NT2/D1 (cell line): ENCODE measurements around the gene PRRC2C.
"Not testable (repeated sequence)": the region's sequence is repeated elsewhere in the genome, so short reads cannot be mapped to it uniquely, and the experiment has no call there.

ENCODE experiments used
- DNase-seq: peaks from one replicate; pipeline ENCODE4 v3.0.0-alpha.2; 2011; ENCODE audit warnings: low read depth, low spot score
- H3K27me3 ChIP-seq: 2 replicates; pipeline ENCODE4 v1.6.0; 2011; ENCODE audit warnings: mild to moderate bottlenecking; ENCODE audit not compliant: insufficient read length, insufficient read depth
- H3K36me3 ChIP-seq: 2 replicates; pipeline ENCODE4 v1.6.1; 2011; ENCODE audit warnings: mild to moderate bottlenecking, low read length, mixed read lengths; ENCODE audit not compliant: insufficient read depth, insufficient read length
- H3K4me1 ChIP-seq: 2 replicates; pipeline ENCODE4 v1.5.1; 2011; ENCODE audit not compliant: insufficient read depth, insufficient read length
- H3K4me3 ChIP-seq: 2 replicates; pipeline ENCODE4 v1.5.1; 2011; ENCODE audit warnings: low read depth; ENCODE audit not compliant: insufficient read length
- H3K9ac ChIP-seq: 2 replicates; pipeline ENCODE4 v1.6.0; 2011; ENCODE audit warnings: low read depth; ENCODE audit not compliant: insufficient read length
- H3K9me3 ChIP-seq: 2 replicates; pipeline ENCODE4 v1.5.1; 2011; ENCODE audit warnings: mild to moderate bottlenecking, low read length; ENCODE audit not compliant: insufficient read depth
- SUZ12 ChIP-seq: IDR thresholded peaks from 2 replicates; pipeline ENCODE4 v1.6.1; 2011; ENCODE audit not compliant: insufficient read length, insufficient read depth; ENCODE audit errors: extremely low read depth
- YY1 ChIP-seq: IDR thresholded peaks from 2 replicates; pipeline ENCODE4 v1.6.1; 2011; ENCODE audit not compliant: insufficient read length, insufficient read depth
- ZNF274 ChIP-seq: IDR thresholded peaks from 2 replicates; pipeline ENCODE4 v1.6.1; 2011; ENCODE audit warnings: mild to moderate bottlenecking, low read depth, low read length

Gene PRRC2C

DNA sequence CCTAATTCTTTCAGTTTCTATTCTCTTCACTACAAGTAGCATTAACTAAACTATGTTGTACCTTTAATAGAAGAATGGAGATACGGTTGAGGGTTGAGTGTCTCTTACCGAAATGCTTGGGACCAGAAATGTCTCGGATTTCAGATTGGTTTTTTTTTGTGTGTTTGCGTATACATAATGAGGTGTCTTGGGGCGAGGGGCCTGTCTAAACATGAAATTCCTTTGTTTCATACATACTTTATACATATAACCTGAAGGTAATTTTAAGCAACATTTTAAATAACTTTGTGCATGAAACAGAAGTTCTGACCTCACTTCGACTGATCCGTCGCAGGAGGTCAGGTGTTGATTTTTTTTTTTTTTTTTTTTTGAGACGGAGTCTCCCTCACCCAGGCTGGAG is 100.4 kb downstream of the PRRC2C start:
- H3K27me3 ChIP-seq = no peaks in the 10 kb centered on the region
- H3K4me1 ChIP-seq = no peaks in the 10 kb centered on the region
- H3K36me3 ChIP-seq = peaks cover 93% of the 10 kb centered on the region
- H3K9ac ChIP-seq = no peak overlapping the region
- no peak for TF ChIP-seq YY1
- TF ChIP-seq SUZ12 = no peak
- TF ChIP-seq ZNF274 = no peak
- no peaks in the 10 kb centered on the region for H3K9me3 ChIP-seq
- H3K4me3 ChIP-seq = no peak overlapping the region
- no peak for DNase-seq

DNA sequence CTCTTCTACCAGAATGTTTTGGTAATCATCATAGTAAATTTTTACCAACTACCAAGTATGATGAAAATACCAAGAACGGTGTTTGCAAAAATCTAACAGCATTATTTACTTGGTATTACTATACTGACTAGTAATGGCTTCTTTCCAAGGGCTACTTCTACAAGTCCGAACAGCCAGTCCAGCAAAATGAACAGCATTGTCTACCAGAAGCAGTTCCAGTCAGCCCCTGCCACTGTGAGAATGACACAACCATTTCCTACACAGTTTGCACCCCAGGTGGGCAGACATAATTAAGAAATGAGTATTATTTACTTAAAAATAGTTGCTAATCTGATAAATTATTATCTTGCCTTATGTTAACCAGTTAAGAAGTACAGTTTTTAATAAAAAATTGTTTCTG is 102.9 kb downstream of the PRRC2C start:
- no peak overlapping the region for H3K9ac ChIP-seq
- H3K4me1 ChIP-seq = no peaks in the 10 kb centered on the region
- no peak for DNase-seq
- TF ChIP-seq SUZ12 = no peak
- TF ChIP-seq ZNF274 = no peak
- TF ChIP-seq YY1 = no peak
- no peaks in the 10 kb centered on the region for H3K9me3 ChIP-seq
- H3K27me3 ChIP-seq = no peaks in the 10 kb centered on the region
- no peak overlapping the region for H3K4me3 ChIP-seq
- peaks cover 95% of the 10 kb centered on the region for H3K36me3 ChIP-seq

DNA sequence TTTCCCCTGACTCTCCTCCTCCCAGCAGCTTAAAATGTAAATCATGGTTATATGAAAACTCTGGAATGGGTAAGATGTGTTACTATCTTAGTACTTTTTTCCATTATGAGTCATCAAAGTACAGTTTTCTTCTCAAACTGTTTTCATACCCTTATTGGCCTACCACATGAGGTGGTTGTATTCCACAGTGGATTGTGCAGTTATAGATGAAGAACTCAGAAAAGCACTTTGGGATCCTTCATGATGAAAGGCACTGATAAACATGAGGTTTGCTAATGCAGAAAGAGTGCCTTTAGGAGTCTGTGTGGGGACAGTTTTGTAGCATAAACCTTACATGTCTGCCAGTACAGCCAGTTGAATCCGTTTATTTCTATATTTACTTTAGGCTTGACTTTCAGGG is 104.7 kb downstream of the PRRC2C start:
- Histone ChIP-seq H3K4me3 (no peak overlapping the region), H3K36me3 (peaks cover 93% of the 10 kb centered on the region)

DNA sequence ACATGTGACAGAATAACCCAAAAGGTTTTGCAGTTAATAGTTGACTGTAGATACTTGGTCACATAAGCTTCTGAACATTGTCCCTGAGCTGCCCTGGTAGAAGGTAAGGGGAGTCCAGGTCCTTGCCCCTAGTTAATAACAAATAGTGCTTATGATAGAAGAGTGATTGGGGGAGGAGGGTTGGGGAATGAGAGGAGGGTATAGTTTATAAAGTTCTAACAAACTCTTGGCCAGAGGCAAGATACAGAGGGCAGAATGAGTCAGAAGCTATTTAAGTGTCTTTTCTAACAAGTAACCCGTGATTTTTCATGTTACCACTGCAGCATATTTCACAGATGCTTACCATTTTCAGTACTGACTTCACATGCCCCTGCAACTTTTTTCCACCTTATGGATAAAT is 110.0 kb downstream of the PRRC2C start:
- H3K9me3 ChIP-seq = no peaks in the 10 kb centered on the region
- no peak overlapping the region for H3K9ac ChIP-seq
- no peak for DNase-seq
- no peaks in the 10 kb centered on the region for H3K4me1 ChIP-seq
- TF ChIP-seq SUZ12 (no peak), YY1 (no peak), ZNF274 (no peak)
- no peak overlapping the region for H3K4me3 ChIP-seq
- no peaks in the 10 kb centered on the region for H3K27me3 ChIP-seq
- peaks cover 50% of the 10 kb centered on the region for H3K36me3 ChIP-seq

More for the DNA sequence above, 104.7 kb downstream of the PRRC2C start:
- Histone ChIP-seq H3K4me1 (no peaks in the 10 kb centered on the region), H3K9me3 (no peaks in the 10 kb centered on the region), H3K27me3 (no peaks in the 10 kb centered on the region), H3K9ac (no peak overlapping the region)
- DNase-seq = no peak
- TF ChIP-seq YY1 = no peak
- no peak for TF ChIP-seq SUZ12
- no peak for TF ChIP-seq ZNF274

DNA sequence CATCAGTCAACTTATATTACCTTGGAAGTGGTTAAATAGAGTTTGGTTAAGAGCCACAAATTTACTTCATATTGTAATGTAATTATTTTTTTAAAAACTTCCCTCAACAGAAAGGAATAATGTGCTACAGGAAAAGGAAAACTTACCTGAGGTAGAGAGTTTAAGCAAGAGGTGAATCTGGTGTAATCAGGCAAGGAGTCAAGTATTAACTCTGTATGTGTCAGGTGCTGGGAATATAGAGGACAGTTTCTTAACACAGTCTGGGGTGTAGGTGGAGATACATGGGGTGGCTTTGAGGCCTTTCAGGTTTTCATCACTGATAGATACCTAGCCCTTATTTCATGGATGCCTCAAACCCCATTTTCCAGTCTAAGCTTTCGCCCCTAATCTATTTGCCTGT is 110.8 kb downstream of the PRRC2C start:
- TF ChIP-seq YY1 (no peak), SUZ12 (no peak), ZNF274 (no peak)
- Histone ChIP-seq H3K4me1 (no peaks in the 10 kb centered on the region), H3K36me3 (peaks cover 42% of the 10 kb centered on the region), H3K9me3 (no peaks in the 10 kb centered on the region), H3K4me3 (no peak overlapping the region), H3K27me3 (no peaks in the 10 kb centered on the region), H3K9ac (no peak overlapping the region)
- no peak for DNase-seq

DNA sequence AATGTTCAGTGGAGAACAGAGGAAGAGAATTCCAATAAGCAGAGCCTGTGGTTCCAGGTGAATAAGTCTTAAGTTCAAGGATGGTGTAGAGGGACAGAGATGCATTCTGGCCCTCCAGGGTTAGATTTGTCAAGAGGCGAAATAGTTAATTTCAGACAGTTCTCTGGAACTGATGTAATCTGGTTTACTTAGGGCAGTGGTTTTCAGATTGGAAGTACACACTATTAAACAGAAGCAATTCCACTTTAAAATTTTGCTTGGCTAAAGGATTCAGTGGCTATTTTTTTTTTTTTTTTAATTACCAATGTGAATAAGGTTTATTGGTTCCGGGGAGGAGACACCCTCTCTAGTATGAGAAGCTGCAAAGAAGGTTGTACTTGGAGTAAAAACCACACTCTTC is 111.4 kb downstream of the PRRC2C start:
- no peaks in the 10 kb centered on the region for H3K9me3 ChIP-seq
- no peak overlapping the region for H3K9ac ChIP-seq
- DNase-seq = no peak
- peaks cover 36% of the 10 kb centered on the region for H3K36me3 ChIP-seq
- no peak for TF ChIP-seq SUZ12
- TF ChIP-seq ZNF274 = no peak
- TF ChIP-seq YY1 = no peak
- no peak overlapping the region for H3K4me3 ChIP-seq
- H3K27me3 ChIP-seq = no peaks in the 10 kb centered on the region
- H3K4me1 ChIP-seq = no peaks in the 10 kb centered on the region

DNA sequence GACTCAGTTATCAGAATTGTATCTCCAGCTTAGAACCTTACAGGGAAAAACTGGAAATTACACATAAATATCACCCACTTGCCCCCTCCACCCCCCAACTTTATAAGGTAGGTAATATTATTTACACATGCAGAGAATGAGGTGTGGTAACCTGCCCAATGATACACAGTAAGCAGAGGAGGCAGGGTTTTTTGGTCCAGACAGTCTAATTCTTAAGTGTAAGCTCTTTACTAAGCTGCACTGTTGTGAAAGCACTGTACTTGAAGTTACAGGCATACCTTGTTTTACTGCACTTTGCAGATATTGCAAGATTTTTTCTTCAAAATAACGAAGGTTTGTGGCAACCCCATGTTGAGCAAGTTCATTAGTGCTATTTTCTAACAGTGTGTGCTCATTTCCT is 111.9 kb downstream of the PRRC2C start:
- no peak overlapping the region for H3K9ac ChIP-seq
- TF ChIP-seq YY1 = no peak
- no peaks in the 10 kb centered on the region for H3K9me3 ChIP-seq
- DNase-seq = no peak
- no peaks in the 10 kb centered on the region for H3K27me3 ChIP-seq
- peaks cover 31% of the 10 kb centered on the region for H3K36me3 ChIP-seq
- no peaks in the 10 kb centered on the region for H3K4me1 ChIP-seq
- no peak overlapping the region for H3K4me3 ChIP-seq

DNA sequence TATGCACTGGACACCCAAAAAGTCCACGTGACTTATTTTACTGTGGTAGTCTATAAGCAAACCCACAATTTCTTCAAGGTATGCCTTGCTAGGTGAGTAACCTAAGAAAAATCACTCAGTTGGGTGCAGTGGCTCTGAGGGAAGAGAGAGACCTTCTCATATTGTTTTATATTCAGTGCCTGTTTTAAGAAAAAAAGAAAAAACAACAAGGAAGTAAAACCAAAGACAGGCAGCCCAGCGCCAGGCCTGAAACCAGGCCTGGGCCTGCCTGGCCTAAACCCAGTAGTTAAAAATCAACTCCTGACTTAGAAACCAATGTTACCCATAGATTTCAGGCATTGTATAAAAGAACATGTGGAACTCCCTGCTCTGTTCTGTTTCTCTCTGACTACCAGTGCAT is 115.0 kb downstream of the PRRC2C start:
- not testable (repeated sequence) for H3K27me3 ChIP-seq, H3K36me3 ChIP-seq, H3K4me1 ChIP-seq, H3K9me3 ChIP-seq, DNase-seq, H3K4me3 ChIP-seq, H3K9ac ChIP-seq
